Activated naive CD4-positive, alpha-beta T cell treated with anti-CD3 and anti-CD28 coated beads for 36 hours (primary cell): ENCODE measurements around the gene KAT6B. TPM values are rescaled to one million over a fixed set of nuclear protein-coding genes. Genes with fewer than 3 reads are reported as not detected.
A peak's percentile ranks its signal among the peaks of the same experiment; 100 is the strongest.
"Not testable (repeated sequence)": the region's sequence is repeated elsewhere in the genome, so short reads cannot be mapped to it uniquely, and the experiment has no call there.

ENCODE experiments used
- CTCF ChIA-PET: fragments of 350-600 bp; sonication (Branson Sonifier 250); formaldehyde crosslinking; loops from one replicate; lab custom pipeline; 2021; ENCODE audit warnings: antibody characterized with exemption; lab: Charles Lee
- DNase-seq: peaks from one replicate; pipeline ENCODE4 v3.0.0-alpha.2; 2020
- H3K27ac Mint-ChIP-seq: one replicate; pipeline ENCODE4 v1.8.0; 2021; ENCODE audit warnings: mild to moderate bottlenecking, mixed read lengths
- H3K27me3 Mint-ChIP-seq: one replicate; pipeline ENCODE4 v1.8.0; 2021; ENCODE audit warnings: low read depth, mixed read lengths
- H3K36me3 Mint-ChIP-seq: one replicate; pipeline ENCODE4 v1.8.0; 2021; ENCODE audit warnings: low read depth, mixed read lengths
- H3K4me1 Mint-ChIP-seq: one replicate; pipeline ENCODE4 v1.8.0; 2021; ENCODE audit warnings: low read depth, mixed read lengths
- H3K4me3 Mint-ChIP-seq: one replicate; pipeline ENCODE4 v1.8.0; 2021; ENCODE audit warnings: mild to moderate bottlenecking, moderate library complexity, mixed read lengths
- H3K9me3 Mint-ChIP-seq: one replicate; pipeline ENCODE4 v1.8.0; 2021; ENCODE audit warnings: mixed read lengths
- intact Hi-C: fragments of 100-400 bp; cut with micrococcal nuclease; formaldehyde crosslinking; loops from one replicate; pipeline ENCODE4 v1.15.1; 2023
- total RNA-seq, 2 experiments: library from RNA; stranded (reverse); gene quantifications; one replicate each; pipeline ENCODE4 v1.2.3, GENCODE V29; 2021

KAT6B gene
- total RNA-seq, 2 experiments from 2014 or later: 17.3 to 17.9 TPM

DNA sequence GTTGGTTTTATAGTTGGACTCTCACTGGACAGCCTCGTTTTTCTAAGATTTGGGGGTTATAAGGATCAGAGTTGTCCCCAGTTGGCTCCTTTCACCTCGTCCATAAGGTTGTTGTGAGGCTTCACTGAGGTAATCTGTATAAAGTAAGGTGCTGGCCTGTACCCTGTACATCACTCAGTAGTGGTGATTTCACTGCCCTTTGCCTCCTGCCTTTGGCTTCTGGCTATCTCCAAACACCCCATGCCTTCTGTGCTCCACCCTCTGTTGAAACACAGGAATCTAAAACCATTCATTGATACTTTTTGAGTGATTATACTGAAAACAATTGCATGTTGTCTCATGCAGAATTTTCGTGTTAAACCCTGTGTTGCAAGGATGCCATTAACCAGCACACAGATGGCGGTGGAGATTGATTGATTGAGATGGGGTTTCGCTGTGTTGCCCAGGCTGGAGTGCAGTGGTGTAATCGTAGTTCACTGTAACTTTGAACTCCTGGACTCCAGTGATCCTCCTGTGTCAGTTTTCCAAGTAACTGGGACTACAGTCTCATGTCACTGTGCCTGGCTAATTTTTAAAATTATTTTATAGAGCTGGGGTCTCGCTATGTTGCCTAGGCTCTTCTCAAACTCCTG is 55.0 kb downstream of the KAT6B start:
- Mint-ChIP-seq H3K9me3 (no peaks in the 10 kb centered on the region), H3K27ac (no peak overlapping the region), H3K27me3 (no peaks in the 10 kb centered on the region), H3K4me3 (no peak overlapping the region), H3K4me1 (peaks cover 25% of the 10 kb centered on the region), H3K36me3 (no peaks in the 10 kb centered on the region)
- DNase-seq: no peak
- CTCF ChIA-PET: interaction anchor here (0.7 kb wide), 1 partner anchor 8 kb away, joined by 3 read pairs; no protein-coding TSS in a partner anchor
- intact Hi-C loops: no loop called here

DNA sequence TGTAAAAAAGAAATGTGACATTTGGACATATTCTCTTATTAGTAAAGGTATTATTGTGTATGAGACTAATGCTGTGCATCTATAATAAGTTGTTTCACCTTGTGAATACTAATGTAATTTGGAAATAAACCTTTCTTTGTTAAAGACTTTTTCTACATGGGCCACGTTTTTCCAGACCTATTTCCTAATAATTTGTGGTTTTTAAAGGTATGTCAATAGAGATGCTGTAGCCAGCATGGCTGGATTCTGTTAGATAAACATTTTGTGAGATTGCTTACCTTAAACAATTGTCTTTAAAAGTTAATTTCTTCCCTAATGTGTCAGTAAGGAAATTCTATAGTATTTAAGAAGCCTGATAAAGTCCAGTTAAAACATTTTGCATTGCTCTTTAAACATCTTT is 56.0 kb downstream of the KAT6B start:
- CTCF ChIA-PET: no interaction called here
- no peak overlapping the region for H3K4me3 Mint-ChIP-seq
- intact Hi-C loops: no loop called here
- no peak for DNase-seq
- no peaks in the 10 kb centered on the region for H3K27me3 Mint-ChIP-seq
- H3K9me3 Mint-ChIP-seq: no peaks in the 10 kb centered on the region
- peaks cover 26% of the 10 kb centered on the region for H3K4me1 Mint-ChIP-seq
- no peaks in the 10 kb centered on the region for H3K36me3 Mint-ChIP-seq
- H3K27ac Mint-ChIP-seq: no peak overlapping the region

DNA sequence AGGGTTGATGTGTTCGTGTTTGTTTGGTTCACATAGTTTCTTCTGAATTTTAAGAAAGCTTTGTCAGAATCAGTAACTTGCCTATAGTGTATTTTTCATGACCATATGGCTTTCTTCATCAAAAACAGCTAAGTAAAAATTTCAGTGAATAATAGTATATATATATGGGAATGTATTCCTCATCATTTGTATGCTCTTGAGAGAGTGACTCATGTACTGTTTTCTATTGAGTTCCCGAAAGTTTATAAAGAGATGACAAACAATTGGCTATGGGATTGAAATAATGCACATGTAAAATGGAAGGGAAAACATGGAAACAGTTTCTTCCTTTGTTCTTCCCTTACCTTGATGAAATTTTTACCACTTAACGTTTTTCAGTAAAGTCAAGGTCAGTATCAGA is 56.4 kb downstream of the KAT6B start:
- Mint-ChIP-seq H3K4me1 (peaks cover 27% of the 10 kb centered on the region), H3K9me3 (no peaks in the 10 kb centered on the region), H3K36me3 (no peaks in the 10 kb centered on the region), H3K27ac (no peak overlapping the region), H3K27me3 (no peaks in the 10 kb centered on the region), H3K4me3 (no peak overlapping the region)
- CTCF ChIA-PET: no interaction called here
- intact Hi-C loops: no loop called here
- DNase-seq: no peak

DNA sequence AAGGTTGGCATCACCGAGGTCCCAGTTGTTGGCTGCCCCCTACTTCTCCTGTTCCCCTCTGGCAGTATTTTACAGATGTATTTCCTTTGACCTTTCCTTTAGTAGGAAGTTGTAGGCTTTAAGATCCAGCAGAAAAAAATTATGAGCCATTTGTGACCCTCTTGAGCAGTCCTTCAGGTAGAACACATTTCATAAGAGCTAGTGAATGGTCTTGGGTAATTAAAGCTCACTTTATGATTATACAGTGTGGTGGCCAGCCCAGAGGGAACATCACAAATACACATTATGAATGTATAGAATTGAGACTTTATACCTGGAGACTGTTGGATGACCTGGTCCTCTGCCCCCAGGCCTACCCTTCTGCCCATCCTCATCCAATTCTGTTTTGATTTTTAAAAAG is 57.0 kb downstream of the KAT6B start:
- H3K9me3 Mint-ChIP-seq: no peaks in the 10 kb centered on the region
- peaks cover 33% of the 10 kb centered on the region for H3K4me1 Mint-ChIP-seq
- CTCF ChIA-PET: interaction anchor here (1.1 kb wide), 1 partner anchor 12 kb away, joined by 3 read pairs; no protein-coding TSS in a partner anchor
- no peak overlapping the region for H3K27ac Mint-ChIP-seq
- DNase-seq: no peak
- H3K27me3 Mint-ChIP-seq: no peaks in the 10 kb centered on the region
- intact Hi-C loops: no loop called here
- H3K36me3 Mint-ChIP-seq: no peaks in the 10 kb centered on the region
- no peak overlapping the region for H3K4me3 Mint-ChIP-seq

DNA sequence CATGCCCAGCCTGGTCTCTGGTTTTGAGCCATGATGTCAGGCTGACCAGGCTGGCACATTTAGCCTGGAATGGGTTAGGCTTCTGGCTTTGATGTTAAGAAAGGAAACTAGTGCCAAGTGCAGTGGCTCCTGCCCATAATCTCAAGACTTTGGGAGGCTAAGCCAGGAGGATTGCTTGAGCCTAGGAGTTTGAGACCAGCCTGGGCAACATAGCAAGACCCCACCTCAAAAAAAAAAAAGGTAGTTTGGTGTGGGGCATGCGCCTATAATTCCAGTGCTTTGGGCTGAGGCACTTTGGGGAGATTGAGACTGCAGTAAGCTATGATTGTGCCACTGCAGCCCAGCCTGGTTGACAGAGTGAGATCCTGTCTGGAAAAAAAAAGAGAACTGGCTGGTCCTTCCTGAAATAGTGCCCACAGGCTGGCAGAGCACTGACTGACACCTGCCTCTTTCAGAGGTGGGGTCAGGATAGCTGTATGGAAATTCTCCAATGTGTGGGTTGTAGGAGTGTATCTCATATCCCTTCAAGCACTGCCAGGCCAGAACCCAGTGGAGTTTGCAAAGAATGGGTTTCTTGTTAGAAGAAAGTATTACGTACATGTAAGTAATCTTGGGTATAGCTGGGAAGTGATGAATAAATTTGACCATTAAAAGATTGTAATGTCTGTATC is 61.3 kb downstream of the KAT6B start:
- CTCF ChIA-PET: interaction anchor here (0.7 kb wide), 1 partner anchor 23 kb away, joined by 3 read pairs; no protein-coding TSS in a partner anchor
- Mint-ChIP-seq H3K27ac (no peak overlapping the region), H3K9me3 (no peaks in the 10 kb centered on the region), H3K27me3 (no peaks in the 10 kb centered on the region), H3K4me3 (no peak overlapping the region), H3K4me1 (peaks cover 36% of the 10 kb centered on the region), H3K36me3 (no peaks in the 10 kb centered on the region)
- no peak for DNase-seq
- intact Hi-C loops: loop anchor here (5.0 kb wide), 1 partner anchor 215 kb away; no protein-coding TSS in a partner anchor

DNA sequence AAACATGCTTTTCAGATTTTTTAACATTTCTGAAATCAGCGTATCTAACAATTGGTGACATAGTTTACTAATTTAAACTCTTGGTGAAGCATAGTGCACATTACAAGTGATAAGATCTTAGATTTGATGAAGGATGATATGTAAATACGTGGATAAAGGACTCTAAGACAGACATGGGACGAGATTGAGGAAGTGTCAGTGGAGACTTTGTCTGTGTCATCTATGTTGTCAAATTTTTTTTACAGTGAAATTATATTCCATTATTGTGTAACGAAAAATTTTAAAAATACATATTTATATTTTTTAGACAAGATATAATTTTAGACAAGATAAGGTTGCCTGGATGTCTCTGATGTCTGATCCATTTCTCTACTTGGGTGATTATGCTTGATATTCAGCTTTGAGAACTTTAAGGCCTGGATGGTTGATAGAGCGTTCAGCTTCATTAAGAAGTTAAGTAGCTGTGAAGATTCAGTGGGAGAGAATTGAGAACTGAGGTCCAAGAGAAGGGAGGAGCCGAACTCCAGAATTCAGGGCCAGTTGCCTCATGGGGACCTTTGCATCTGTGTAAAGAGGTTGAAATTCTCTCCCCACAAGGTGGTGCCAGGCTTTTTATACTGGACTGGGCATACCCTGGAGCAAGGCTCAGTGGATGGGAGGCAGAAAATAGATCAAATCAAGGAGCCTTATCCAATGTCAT is 62.7 kb downstream of the KAT6B start:
- Mint-ChIP-seq H3K4me3 (no peak overlapping the region), H3K9me3 (no peaks in the 10 kb centered on the region), H3K27me3 (no peaks in the 10 kb centered on the region), H3K36me3 (no peaks in the 10 kb centered on the region), H3K4me1 (peaks cover 32% of the 10 kb centered on the region), H3K27ac (no peak overlapping the region)
- DNase-seq: peak; percentile 38
- CTCF ChIA-PET: interaction anchor here (1.1 to 1.6 kb wide), 2 partner anchors 8 to 131 kb away, joined by 3 to 6 read pairs; no protein-coding TSS in a partner anchor
- intact Hi-C loops: loop anchor here (1.0 to 5.0 kb wide), 2 partner anchors 130 to 213 kb away; no protein-coding TSS in a partner anchor

DNA sequence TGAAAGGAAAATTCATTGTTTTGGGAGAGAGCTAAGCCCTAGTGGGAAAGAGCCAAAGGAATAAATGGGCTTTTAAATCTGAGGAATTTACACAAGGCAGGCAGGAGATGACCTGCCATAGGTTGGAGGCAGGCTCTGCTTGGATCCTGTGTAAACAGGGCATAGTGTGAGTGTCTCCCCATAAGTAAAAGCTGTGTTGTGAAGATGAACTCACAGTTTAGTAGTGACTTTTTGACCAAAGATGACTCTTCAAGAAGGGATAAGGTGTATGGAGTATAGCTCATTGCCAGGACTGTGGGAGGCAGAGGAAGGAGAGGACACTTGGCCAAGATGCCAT is 63.2 kb downstream of the KAT6B start:
- no peak overlapping the region for H3K27ac Mint-ChIP-seq
- intact Hi-C loops: loop anchor here (1.0 to 5.0 kb wide), 2 partner anchors 130 to 213 kb away; no protein-coding TSS in a partner anchor
- CTCF ChIA-PET: interaction anchor here (1.1 to 1.6 kb wide), 2 partner anchors 9 to 130 kb away, joined by 3 to 6 read pairs; no protein-coding TSS in a partner anchor

DNA sequence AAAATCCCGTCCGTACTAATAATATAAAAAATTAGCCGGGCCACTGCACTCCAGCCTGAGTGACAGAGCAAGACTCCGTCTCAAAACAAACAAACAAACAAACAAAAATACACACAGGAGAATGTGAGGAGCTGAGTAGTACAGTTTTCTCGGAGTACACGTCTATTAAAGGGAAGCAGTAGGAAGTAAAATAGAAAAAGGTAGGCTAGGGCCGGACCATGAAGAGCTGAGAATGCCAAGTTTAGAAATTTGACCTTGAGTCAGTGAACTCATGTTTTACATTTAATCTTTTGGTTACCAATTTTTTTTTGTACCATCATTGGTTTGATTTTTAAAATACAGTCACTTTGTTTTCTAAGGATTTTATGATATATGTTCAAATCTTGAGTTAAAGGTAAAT is 64.1 kb downstream of the KAT6B start:
- no peak for DNase-seq
- no peaks in the 10 kb centered on the region for H3K9me3 Mint-ChIP-seq
- H3K27me3 Mint-ChIP-seq: no peaks in the 10 kb centered on the region
- intact Hi-C loops: no loop called here
- no peaks in the 10 kb centered on the region for H3K36me3 Mint-ChIP-seq
- no peak overlapping the region for H3K27ac Mint-ChIP-seq
- CTCF ChIA-PET: interaction anchor here (0.6 to 1.1 kb wide), 3 partner anchors 9 to 73 kb away, joined by 3 read pairs; no protein-coding TSS in a partner anchor
- H3K4me1 Mint-ChIP-seq: peaks cover 34% of the 10 kb centered on the region
- no peak overlapping the region for H3K4me3 Mint-ChIP-seq

More for the DNA sequence above, 63.2 kb downstream of the KAT6B start:
- no peaks in the 10 kb centered on the region for H3K9me3 Mint-ChIP-seq
- no peaks in the 10 kb centered on the region for H3K36me3 Mint-ChIP-seq
- no peak for DNase-seq
- peaks cover 32% of the 10 kb centered on the region for H3K4me1 Mint-ChIP-seq
- no peaks in the 10 kb centered on the region for H3K27me3 Mint-ChIP-seq
- H3K4me3 Mint-ChIP-seq: no peak overlapping the region

DNA sequence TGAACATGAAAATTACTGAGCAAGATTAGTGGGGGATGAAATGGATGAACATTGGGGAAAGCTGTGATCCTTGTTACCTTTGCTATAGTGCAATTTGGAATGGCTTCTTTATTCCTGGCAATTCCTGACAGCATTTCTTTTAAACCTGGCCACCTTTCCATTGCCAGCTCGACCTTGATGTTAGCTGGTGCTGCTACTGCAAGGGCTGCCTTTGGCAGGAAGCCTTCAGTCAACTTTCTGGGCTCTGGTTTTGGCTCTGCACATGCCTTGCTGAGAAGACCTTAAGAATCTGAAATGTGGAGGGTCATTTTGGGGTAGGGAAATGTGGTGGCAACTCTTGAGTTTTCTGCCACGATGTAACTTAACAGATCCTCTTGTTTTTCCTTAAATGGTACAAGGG is 64.7 kb downstream of the KAT6B start:
- Mint-ChIP-seq H3K9me3 (no peaks in the 10 kb centered on the region), H3K4me1 (peaks cover 35% of the 10 kb centered on the region), H3K4me3 (no peak overlapping the region), H3K27me3 (no peaks in the 10 kb centered on the region), H3K36me3 (no peaks in the 10 kb centered on the region), H3K27ac (no peak overlapping the region)
- no peak for DNase-seq
- intact Hi-C loops: no loop called here
- CTCF ChIA-PET: interaction anchor here (1.1 kb wide), 1 partner anchor 19 kb away, joined by 3 read pairs; no protein-coding TSS in a partner anchor

DNA sequence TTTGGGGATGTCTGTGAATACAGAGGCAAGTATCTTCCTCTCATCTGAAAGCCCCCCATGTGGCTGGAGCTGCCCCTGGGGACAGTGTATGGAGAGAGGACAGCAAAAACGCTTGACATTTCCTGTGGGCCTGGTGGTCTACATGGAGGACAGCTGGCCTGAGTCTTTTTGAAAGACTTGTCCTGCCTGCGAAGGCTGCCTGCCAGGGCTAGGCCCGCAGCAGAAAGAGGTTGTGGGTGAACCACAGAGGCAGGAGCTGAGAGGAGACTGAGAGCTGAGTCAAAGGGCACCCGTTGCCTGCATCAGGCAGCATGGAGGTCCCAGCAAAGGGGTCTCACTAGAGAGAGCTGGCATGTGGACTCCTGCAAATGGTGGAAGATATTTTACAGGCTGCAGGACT is 66.4 kb downstream of the KAT6B start:
- H3K27me3 Mint-ChIP-seq: no peaks in the 10 kb centered on the region
- no peak overlapping the region for H3K4me3 Mint-ChIP-seq
- no peaks in the 10 kb centered on the region for H3K9me3 Mint-ChIP-seq
- no peak overlapping the region for H3K27ac Mint-ChIP-seq
- no peak for DNase-seq
- H3K36me3 Mint-ChIP-seq: no peaks in the 10 kb centered on the region
- CTCF ChIA-PET: interaction anchor here (0.8 to 1.6 kb wide), 4 partner anchors 22 to 155 kb away, joined by 3 to 6 read pairs (median 4); no protein-coding TSS in a partner anchor
- H3K4me1 Mint-ChIP-seq: peaks cover 43% of the 10 kb centered on the region
- intact Hi-C loops: no loop called here

DNA sequence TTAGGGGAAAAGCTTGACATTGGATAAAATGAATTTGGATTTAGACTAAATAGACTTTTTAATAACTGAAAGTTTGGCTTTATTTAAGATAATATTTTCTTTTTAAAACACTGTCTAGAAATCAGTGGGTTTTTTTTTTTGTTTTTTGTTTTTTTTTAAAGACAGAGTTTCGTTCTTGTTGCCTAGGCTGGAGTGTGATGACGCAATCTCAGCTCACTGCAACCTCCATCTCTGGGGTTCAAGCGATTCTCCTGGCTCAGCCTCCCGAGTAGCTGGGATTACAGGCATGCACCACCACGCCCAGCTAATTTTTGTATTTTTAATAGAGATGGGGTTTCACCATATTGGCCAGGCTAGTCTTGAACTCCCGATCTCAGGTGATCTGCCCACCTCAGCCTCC is 66.9 kb downstream of the KAT6B start:
- intact Hi-C loops, H3K4me3 Mint-ChIP-seq, H3K9me3 Mint-ChIP-seq, DNase-seq, H3K27me3 Mint-ChIP-seq, H3K36me3 Mint-ChIP-seq, H3K27ac Mint-ChIP-seq: not testable (repeated sequence)
- CTCF ChIA-PET: interaction anchor here (0.8 to 1.6 kb wide), 4 partner anchors 22 to 156 kb away, joined by 3 to 6 read pairs (median 4); no protein-coding TSS in a partner anchor
- peaks cover 43% of the 10 kb centered on the region for H3K4me1 Mint-ChIP-seq
